ENCODE measurements around the gene IRGC. TPM values are rescaled to one million over a fixed set of nuclear protein-coding genes. Genes with fewer than 3 reads are reported as not detected.

IRGC gene
- total and polyA plus RNA-seq, 2 donors (not counting 3 experiments of a cell fraction or from before 2014, with no cell fraction given): not detected

DNA sequence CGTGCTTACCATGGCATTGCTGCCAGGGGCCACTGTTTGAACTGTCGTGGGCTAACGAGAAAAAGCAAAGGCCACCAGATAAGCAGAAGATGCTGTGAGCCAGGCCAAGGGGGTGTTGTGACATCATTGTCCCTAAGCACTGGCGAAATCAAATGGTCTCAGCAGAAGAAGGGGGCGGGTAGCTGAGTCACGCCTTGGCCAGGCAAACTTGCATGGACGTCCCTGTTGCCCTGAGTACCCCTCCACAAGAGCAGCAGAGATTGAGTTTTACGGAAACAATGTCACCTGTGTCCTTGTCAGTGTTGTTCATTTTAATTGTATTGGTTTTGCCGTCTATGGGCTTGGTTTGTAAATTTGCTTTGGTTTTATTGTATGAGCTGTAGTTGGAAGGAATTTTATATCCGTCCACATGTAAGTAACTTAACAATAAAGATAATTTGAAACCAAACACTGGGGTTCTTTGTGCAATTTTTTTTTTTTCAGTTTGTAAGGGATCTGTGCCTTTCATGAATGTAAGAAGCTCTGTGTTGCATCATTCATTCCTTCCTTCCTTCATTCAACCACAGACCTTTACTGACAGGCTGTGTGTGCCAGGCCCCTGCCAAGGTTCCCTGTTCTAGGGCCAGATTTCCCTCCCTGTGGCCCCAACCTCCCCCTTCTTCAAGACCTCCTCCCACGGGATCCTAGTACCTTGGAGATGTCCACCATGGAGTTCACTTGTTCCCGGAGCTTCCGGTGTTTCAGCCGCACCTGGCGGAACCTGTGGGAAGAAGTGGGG, 52.6 kb downstream of the IRGC start:
- POLR2A ChIA-PET: no interaction called here
- intact Hi-C loops (cut with micrococcal nuclease): loop anchor here (5.0 kb wide), 1 partner anchor 66 kb away; no protein-coding TSS in a partner anchor

More for the DNA sequence above, 52.6 kb downstream of the IRGC start:
- TF ChIP-seq FOS (IDR thresholded peaks at IDR 0.05; ENCODE audit: borderline replicate concordance, insufficient read depth, low read length) (no peak), GATA2 (IDR thresholded peaks at IDR 0.05; ENCODE audit: insufficient read depth, insufficient read length, low read depth, low read length) (no peak), POLR2AphosphoS5 (IDR thresholded peaks at IDR 0.05; ENCODE audit: insufficient read depth, low read depth, low read length) (no peak), POLR2A (IDR thresholded peaks at IDR 0.05; ENCODE audit: low read depth, low read length) (no peak), MYC (IDR thresholded peaks at IDR 0.05; ENCODE audit: low read depth, low read length) (no peak), EZH2 (IDR thresholded peaks at IDR 0.05; ENCODE audit: borderline replicate concordance, low read depth, low read length, severe bottlenecking) (no peak), JUN (IDR thresholded peaks at IDR 0.05; ENCODE audit: borderline replicate concordance, insufficient read depth, insufficient read length, low read depth) (no peak)
- TF ChIP-seq, protein P1, sequence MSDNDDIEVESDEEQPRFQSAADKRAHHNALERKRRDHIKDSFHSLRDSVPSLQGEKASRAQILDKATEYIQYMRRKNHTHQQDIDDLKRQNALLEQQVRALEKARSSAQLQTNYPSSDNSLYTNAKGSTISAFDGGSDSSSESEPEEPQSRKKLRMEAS (IDR thresholded peaks at IDR 0.05; ENCODE audit: insufficient read depth, insufficient read length): no peak
- TF ChIP-seq, protein P2, sequence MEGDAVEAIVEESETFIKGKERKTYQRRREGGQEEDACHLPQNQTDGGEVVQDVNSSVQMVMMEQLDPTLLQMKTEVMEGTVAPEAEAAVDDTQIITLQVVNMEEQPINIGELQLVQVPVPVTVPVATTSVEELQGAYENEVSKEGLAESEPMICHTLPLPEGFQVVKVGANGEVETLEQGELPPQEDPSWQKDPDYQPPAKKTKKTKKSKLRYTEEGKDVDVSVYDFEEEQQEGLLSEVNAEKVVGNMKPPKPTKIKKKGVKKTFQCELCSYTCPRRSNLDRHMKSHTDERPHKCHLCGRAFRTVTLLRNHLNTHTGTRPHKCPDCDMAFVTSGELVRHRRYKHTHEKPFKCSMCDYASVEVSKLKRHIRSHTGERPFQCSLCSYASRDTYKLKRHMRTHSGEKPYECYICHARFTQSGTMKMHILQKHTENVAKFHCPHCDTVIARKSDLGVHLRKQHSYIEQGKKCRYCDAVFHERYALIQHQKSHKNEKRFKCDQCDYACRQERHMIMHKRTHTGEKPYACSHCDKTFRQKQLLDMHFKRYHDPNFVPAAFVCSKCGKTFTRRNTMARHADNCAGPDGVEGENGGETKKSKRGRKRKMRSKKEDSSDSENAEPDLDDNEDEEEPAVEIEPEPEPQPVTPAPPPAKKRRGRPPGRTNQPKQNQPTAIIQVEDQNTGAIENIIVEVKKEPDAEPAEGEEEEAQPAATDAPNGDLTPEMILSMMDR (IDR thresholded peaks at IDR 0.05; ENCODE audit: extremely low read depth in 1 of 2, insufficient read depth in 1 of 2, low read depth in 1 of 2, low read length in 2 of 2): no peak
- FAIRE-seq (no peak), DNase-seq (ENCODE audit: low read depth, low spot score) (no peak)
- Histone ChIP-seq H3K27me3 (ENCODE audit: control insufficient read depth in 2 of 2, insufficient read depth in 2 of 2, low read length in 2 of 2) (peaks cover 0 to 3% of the 10 kb centered on the region in 2 experiments), H4K20me1 (replicated peaks; ENCODE audit: control insufficient read depth, extremely low read depth, insufficient read depth, low read length) (no peaks in the 10 kb centered on the region), H3K9me1 (replicated peaks; ENCODE audit: control insufficient read depth, extremely low read depth, insufficient read depth, low read length) (no peaks in the 10 kb centered on the region), H3K4me3 (replicated peaks in 1 of 3; ENCODE audit: insufficient read depth in 1 of 3, low read depth in 1 of 3, low read length in 3 of 3) (no peak overlapping the region), H3K4me1 (ENCODE audit: control insufficient read depth, extremely low read depth, insufficient read depth, low read length) (peaks cover 15% of the 10 kb centered on the region), H3K9ac (replicated peaks; ENCODE audit: extremely low read depth, insufficient read depth, low read length) (no peak overlapping the region), H3K9me3 (replicated peaks; ENCODE audit: control insufficient read depth, insufficient read depth, low read length) (no peaks in the 10 kb centered on the region), H2AFZ (ENCODE audit: low read depth, low read length) (no peak overlapping the region), H3K27ac (ENCODE audit: insufficient read depth, low read depth, low read length) (no peak overlapping the region), H3K4me2 (ENCODE audit: insufficient read depth, low read length) (no peak overlapping the region), H3K79me2 (ENCODE audit: control insufficient read depth, insufficient read depth, low read length) (no peaks in the 10 kb centered on the region), H3K36me3 (ENCODE audit: control insufficient read depth in 2 of 2, extremely low read depth in 1 of 2, insufficient read depth in 2 of 2, low read length in 2 of 2) (no peaks in the 10 kb centered on the region)
- BruUV-seq (replicated peaks): no TSS peak
- CTCF ChIA-PET: interaction anchor here (1.2 to 4.9 kb wide), 7 partner anchors 9 to 41 kb away, joined by 4 to 114 read pairs (median 19); no protein-coding TSS in a partner anchor
- dilution Hi-C loops (cut with MboI; ENCODE audit: extremely low pct_ligation_motif_present, low sequenced_read_pairs): no loop called here

All from endothelial cell of umbilical vein (primary cell).